ENCODE measurements around the gene PKD1L1. TPM values are rescaled to one million over a fixed set of nuclear protein-coding genes. Genes with fewer than 3 reads are reported as not detected.

PKD1L1 gene
- total and polyA plus RNA-seq, 4 donors: 0.52 to 1.2 TPM; not detected in 2

GRCh38 chr7:47885309-47885986 is 62.8 kb downstream of the PKD1L1 start:
- no peaks in the 10 kb centered on the region for H3K27me3 ChIP-seq (ENCODE audit: control insufficient read depth in 1 of 2, insufficient read depth in 2 of 2, low read length in 1 of 2)
- intact Hi-C loops (cut with DNase I): no loop called here
- H3K4me1 ChIP-seq (ENCODE audit: control insufficient read depth in 1 of 2, insufficient read depth in 2 of 2, low read length in 2 of 2): no peaks in the 10 kb centered on the region
- H3K36me3 ChIP-seq (ENCODE audit: control insufficient read depth in 1 of 2, insufficient read depth in 2 of 2, low read length in 1 of 2): no peaks in the 10 kb centered on the region
- H3K4me3 ChIP-seq (ENCODE audit: low read length in 2 of 2): no peak overlapping the region
- no peak overlapping the region for H3K27ac ChIP-seq (ENCODE audit: low read depth in 1 of 2, low read length in 2 of 2)
- H3K9me3 ChIP-seq (ENCODE audit: control insufficient read depth, low read length): no peaks in the 10 kb centered on the region
- DNase-seq (no peak), ATAC-seq (ENCODE audit: low FRiP score) (no peak)
- WGBS, 2 donors: 87% methylated on average over 10 of the region's 10 CpGs

DNA sequence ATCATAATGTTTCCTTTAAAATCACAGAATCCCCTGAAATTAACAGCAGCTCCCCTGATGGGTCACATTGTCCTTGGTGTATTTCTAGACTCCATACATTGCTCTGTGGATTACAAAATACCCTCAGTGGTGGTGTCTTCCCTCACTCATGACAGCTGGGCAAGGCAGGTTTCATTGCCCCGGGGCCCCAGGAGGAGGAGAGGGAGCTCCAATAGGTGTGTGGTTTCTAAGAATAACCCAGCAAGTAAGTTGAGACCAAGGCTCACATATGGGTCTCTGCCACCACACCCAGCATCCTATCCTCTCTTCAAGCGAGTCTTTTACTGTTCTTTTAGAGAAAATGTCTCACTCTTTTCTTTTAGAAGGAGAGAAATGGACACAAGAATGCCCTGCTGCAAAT is 63.6 kb downstream of the PKD1L1 start:
- Histone ChIP-seq H3K9me3 (ENCODE audit: control insufficient read depth, low read length) (no peaks in the 10 kb centered on the region), H3K27me3 (ENCODE audit: control insufficient read depth in 1 of 2, insufficient read depth in 2 of 2, low read length in 1 of 2) (no peaks in the 10 kb centered on the region), H3K4me3 (ENCODE audit: low read length in 2 of 2) (no peak overlapping the region), H3K36me3 (ENCODE audit: control insufficient read depth in 1 of 2, insufficient read depth in 2 of 2, low read length in 1 of 2) (no peaks in the 10 kb centered on the region), H3K27ac (ENCODE audit: low read depth in 1 of 2, low read length in 2 of 2) (no peak overlapping the region), H3K4me1 (ENCODE audit: control insufficient read depth in 1 of 2, insufficient read depth in 2 of 2, low read length in 2 of 2) (no peaks in the 10 kb centered on the region)
- intact Hi-C loops (cut with DNase I): no loop called here
- DNase-seq (no peak), ATAC-seq (ENCODE audit: low FRiP score) (no peak)
- WGBS, 2 donors: 84 to 88% methylated on average over 2 of the region's 2 CpGs

GRCh38 chr7:47882635-47883034 is 65.6 kb downstream of the PKD1L1 start:
- no peaks in the 10 kb centered on the region for H3K36me3 ChIP-seq (ENCODE audit: control insufficient read depth in 1 of 2, insufficient read depth in 2 of 2, low read length in 1 of 2)

DNA sequence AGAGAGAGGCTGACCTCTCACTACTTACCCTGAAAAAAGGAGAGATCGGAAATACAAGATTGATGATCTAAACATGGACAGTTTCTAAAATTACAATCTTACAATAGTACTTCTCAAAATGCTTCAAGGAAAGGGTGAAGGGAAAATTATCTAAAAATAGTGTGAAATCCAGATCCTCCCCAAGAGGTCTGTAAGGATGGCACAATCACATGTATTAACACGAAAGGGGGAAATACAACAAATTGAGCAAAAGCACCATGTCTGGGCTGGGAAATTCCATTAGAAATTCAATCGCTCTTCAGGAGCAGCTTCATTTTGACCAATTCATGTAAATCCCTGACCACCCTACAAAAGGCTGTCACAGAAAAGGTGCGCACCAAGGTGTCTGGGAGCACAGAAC is 67.0 kb downstream of the PKD1L1 start:
- no peak for DNase-seq
- ATAC-seq (ENCODE audit: low FRiP score): no peak
- Histone ChIP-seq H3K27ac (ENCODE audit: low read depth in 1 of 2, low read length in 2 of 2) (no peak overlapping the region), H3K4me1 (ENCODE audit: control insufficient read depth in 1 of 2, insufficient read depth in 2 of 2, low read length in 2 of 2) (no peaks in the 10 kb centered on the region), H3K27me3 (ENCODE audit: control insufficient read depth in 1 of 2, insufficient read depth in 2 of 2, low read length in 1 of 2) (no peaks in the 10 kb centered on the region), H3K9me3 (ENCODE audit: control insufficient read depth, low read length) (peaks cover 1% of the 10 kb centered on the region), H3K36me3 (ENCODE audit: control insufficient read depth in 1 of 2, insufficient read depth in 2 of 2, low read length in 1 of 2) (no peaks in the 10 kb centered on the region), H3K4me3 (ENCODE audit: low read length in 2 of 2) (no peak overlapping the region)
- intact Hi-C loops (cut with DNase I): no loop called here
- WGBS, 2 donors: 78 to 80% methylated on average over 4 of the region's 4 CpGs

More at GRCh38 chr7:47882635-47883034, 65.6 kb downstream of the PKD1L1 start:
- Histone ChIP-seq H3K9me3 (ENCODE audit: control insufficient read depth, low read length) (peaks cover 1% of the 10 kb centered on the region), H3K27me3 (ENCODE audit: control insufficient read depth in 1 of 2, insufficient read depth in 2 of 2, low read length in 1 of 2) (no peaks in the 10 kb centered on the region), H3K27ac (ENCODE audit: low read depth in 1 of 2, low read length in 2 of 2) (no peak overlapping the region), H3K4me3 (ENCODE audit: low read length in 2 of 2) (no peak overlapping the region), H3K4me1 (ENCODE audit: control insufficient read depth in 1 of 2, insufficient read depth in 2 of 2, low read length in 2 of 2) (no peaks in the 10 kb centered on the region)
- no peak for ATAC-seq (ENCODE audit: low FRiP score)
- WGBS, 2 donors: 82 to 92% methylated on average over 3 of the region's 3 CpGs
- DNase-seq: no peak
- intact Hi-C loops (cut with DNase I): no loop called here

DNA sequence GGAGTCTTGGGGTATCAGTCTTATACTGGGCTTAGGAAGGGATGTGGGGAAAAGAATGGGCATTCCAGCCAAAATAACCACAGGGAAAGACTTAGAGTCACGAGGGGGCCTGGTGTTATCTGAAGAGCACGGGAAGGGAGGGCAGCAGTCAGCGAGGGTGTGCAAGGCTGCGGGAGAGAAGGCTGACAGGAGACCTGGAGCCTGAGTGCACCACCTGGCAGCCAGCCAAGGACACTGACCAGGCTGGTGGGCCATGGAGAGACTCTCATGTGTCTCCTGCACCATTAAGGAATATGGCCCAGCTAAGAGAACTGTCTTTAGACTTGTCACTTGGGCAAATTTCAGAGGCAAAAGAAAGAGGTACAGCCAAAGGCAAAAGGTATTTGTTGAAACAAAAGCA is 69.6 kb downstream of the PKD1L1 start:
- WGBS, 2 donors: 54 to 59% methylated on average over 4 of the region's 4 CpGs
- no peaks in the 10 kb centered on the region for H3K36me3 ChIP-seq (ENCODE audit: control insufficient read depth in 1 of 2, insufficient read depth in 2 of 2, low read length in 1 of 2)
- no peaks in the 10 kb centered on the region for H3K27me3 ChIP-seq (ENCODE audit: control insufficient read depth in 1 of 2, insufficient read depth in 2 of 2, low read length in 1 of 2)
- no peak overlapping the region for H3K4me3 ChIP-seq (ENCODE audit: low read length in 2 of 2)
- H3K9me3 ChIP-seq (ENCODE audit: control insufficient read depth, low read length): peaks cover 1% of the 10 kb centered on the region
- intact Hi-C loops (cut with DNase I): no loop called here
- ATAC-seq (ENCODE audit: low FRiP score) (no peak), DNase-seq (no peak)
- no peaks in the 10 kb centered on the region for H3K4me1 ChIP-seq (ENCODE audit: control insufficient read depth in 1 of 2, insufficient read depth in 2 of 2, low read length in 2 of 2)
- H3K27ac ChIP-seq (ENCODE audit: low read depth in 1 of 2, low read length in 2 of 2): no peak overlapping the region

DNA sequence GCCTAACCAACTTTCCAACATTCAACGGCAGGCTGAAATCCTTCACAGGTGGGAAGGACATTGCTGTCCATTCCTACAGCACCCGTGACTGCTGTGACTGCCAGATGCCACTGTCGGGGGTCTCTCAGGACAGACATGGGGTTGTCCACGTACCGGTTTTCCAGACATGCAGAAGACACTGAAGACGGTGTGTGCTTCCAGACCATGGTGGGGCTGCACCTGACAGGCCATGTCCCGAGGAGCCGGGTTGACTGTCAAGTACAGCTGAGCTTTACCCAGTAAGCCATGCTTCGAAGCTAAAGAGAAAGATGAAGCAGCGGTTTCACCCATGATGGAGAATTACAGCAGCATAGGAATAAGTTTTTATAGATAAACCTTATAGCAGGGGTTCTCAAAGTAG is 70.9 kb downstream of the PKD1L1 start:
- ATAC-seq (ENCODE audit: low FRiP score) (no peak), DNase-seq (no peak)
- H3K9me3 ChIP-seq (ENCODE audit: control insufficient read depth, low read length): peaks cover 1% of the 10 kb centered on the region
- H3K36me3 ChIP-seq (ENCODE audit: control insufficient read depth in 1 of 2, insufficient read depth in 2 of 2, low read length in 1 of 2): no peaks in the 10 kb centered on the region
- intact Hi-C loops (cut with DNase I): no loop called here
- 92 to 95% methylated on average over 10 of the region's 10 CpGs for WGBS, 2 donors
- no peaks in the 10 kb centered on the region for H3K27me3 ChIP-seq (ENCODE audit: control insufficient read depth in 1 of 2, insufficient read depth in 2 of 2, low read length in 1 of 2)
- H3K27ac ChIP-seq (ENCODE audit: low read depth in 1 of 2, low read length in 2 of 2): no peak overlapping the region
- H3K4me1 ChIP-seq (ENCODE audit: control insufficient read depth in 1 of 2, insufficient read depth in 2 of 2, low read length in 2 of 2): no peaks in the 10 kb centered on the region
- H3K4me3 ChIP-seq (ENCODE audit: low read length in 2 of 2): no peak overlapping the region

DNA sequence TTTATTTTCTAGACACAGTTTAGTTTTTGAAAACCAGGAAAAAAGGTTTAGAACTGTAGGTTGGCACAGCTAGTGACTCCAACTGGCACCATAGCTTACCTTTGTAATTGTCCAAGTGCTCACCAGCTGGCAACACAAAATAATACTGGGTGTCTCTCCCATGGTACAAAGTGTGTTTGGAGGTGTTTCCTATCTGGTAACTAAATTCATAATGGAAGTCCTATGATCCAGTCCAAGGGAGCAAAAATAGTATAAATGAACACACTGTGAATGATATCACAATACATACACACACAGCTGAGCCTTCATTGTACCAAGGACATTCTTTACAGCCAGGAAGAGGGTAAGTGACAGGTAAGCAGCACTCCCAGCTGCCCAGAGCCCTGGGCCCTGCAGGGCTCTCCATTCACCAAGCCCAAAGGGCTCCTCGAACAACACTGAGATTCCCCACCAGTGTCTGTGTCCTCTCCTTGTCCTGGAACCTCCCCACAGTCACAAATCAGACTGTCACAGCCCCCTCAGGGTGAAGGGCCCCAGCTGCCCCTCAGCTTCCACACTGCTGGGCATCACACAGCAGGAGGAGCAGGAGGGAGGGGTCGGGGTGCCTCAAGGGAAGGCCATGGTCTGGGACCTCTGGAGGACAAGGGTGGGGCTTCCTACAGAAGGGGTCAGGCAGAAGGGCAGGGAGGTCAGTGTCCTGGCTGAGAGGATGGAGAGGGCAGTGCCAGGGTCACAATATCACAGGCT is 72.1 kb downstream of the PKD1L1 start:
- intact Hi-C loops (cut with DNase I): no loop called here

GRCh38 chr7:47875406-47875805 is 72.9 kb downstream of the PKD1L1 start:
- Histone ChIP-seq H3K9me3 (ENCODE audit: control insufficient read depth, low read length) (peaks cover 4% of the 10 kb centered on the region), H3K4me3 (ENCODE audit: low read length in 2 of 2) (no peak overlapping the region), H3K27me3 (ENCODE audit: control insufficient read depth in 1 of 2, insufficient read depth in 2 of 2, low read length in 1 of 2) (no peaks in the 10 kb centered on the region), H3K27ac (ENCODE audit: low read depth in 1 of 2, low read length in 2 of 2) (no peak overlapping the region), H3K36me3 (ENCODE audit: control insufficient read depth in 1 of 2, insufficient read depth in 2 of 2, low read length in 1 of 2) (no peaks in the 10 kb centered on the region), H3K4me1 (ENCODE audit: control insufficient read depth in 1 of 2, insufficient read depth in 2 of 2, low read length in 2 of 2) (no peaks in the 10 kb centered on the region)
- DNase-seq (no peak), ATAC-seq (ENCODE audit: low FRiP score) (no peak)
- intact Hi-C loops (cut with DNase I): no loop called here

More for the DNA sequence above, 72.1 kb downstream of the PKD1L1 start:
- ATAC-seq (ENCODE audit: low FRiP score): no peak
- Histone ChIP-seq H3K4me3 (ENCODE audit: low read length in 2 of 2) (no peak overlapping the region), H3K27ac (ENCODE audit: low read depth in 1 of 2, low read length in 2 of 2) (no peak overlapping the region), H3K27me3 (ENCODE audit: control insufficient read depth in 1 of 2, insufficient read depth in 2 of 2, low read length in 1 of 2) (no peaks in the 10 kb centered on the region), H3K4me1 (ENCODE audit: control insufficient read depth in 1 of 2, insufficient read depth in 2 of 2, low read length in 2 of 2) (no peaks in the 10 kb centered on the region), H3K36me3 (ENCODE audit: control insufficient read depth in 1 of 2, insufficient read depth in 2 of 2, low read length in 1 of 2) (no peaks in the 10 kb centered on the region), H3K9me3 (ENCODE audit: control insufficient read depth, low read length) (peaks cover 1% of the 10 kb centered on the region)
- WGBS, 2 donors: 82 to 90% methylated on average over 2 of the region's 2 CpGs
- no peak for DNase-seq

DNA sequence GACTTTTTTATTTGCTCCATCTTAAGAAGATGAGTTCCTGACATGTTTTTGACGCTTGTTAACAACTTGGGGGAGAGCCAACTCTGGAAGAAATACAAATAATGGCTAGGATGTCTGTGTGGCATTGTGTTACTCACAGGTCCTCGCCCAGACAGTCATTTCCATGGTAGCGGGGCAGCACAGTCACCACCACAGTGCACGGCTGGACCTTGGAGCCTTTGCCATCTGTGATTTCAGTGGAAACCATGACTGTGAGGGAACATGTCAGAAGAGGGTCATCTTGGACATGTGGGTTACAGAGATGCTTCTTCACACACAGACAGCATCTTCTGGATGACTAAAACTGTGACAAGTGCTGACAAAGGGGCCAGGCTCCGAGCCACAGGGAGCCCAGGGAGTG is 74.5 kb downstream of the PKD1L1 start:
- 83 to 89% methylated on average over 5 of the region's 5 CpGs for WGBS, 2 donors
- DNase-seq: no peak
- no peak overlapping the region for H3K27ac ChIP-seq (ENCODE audit: low read depth in 1 of 2, low read length in 2 of 2)

More for the DNA sequence above, 74.5 kb downstream of the PKD1L1 start:
- ATAC-seq (ENCODE audit: low FRiP score): no peak
- Histone ChIP-seq H3K9me3 (ENCODE audit: control insufficient read depth, low read length) (peaks cover 4% of the 10 kb centered on the region), H3K4me3 (ENCODE audit: low read length in 2 of 2) (no peak overlapping the region), H3K27me3 (ENCODE audit: control insufficient read depth in 1 of 2, insufficient read depth in 2 of 2, low read length in 1 of 2) (no peaks in the 10 kb centered on the region), H3K36me3 (ENCODE audit: control insufficient read depth in 1 of 2, insufficient read depth in 2 of 2, low read length in 1 of 2) (no peaks in the 10 kb centered on the region), H3K4me1 (ENCODE audit: control insufficient read depth in 1 of 2, insufficient read depth in 2 of 2, low read length in 2 of 2) (no peaks in the 10 kb centered on the region)
- intact Hi-C loops (cut with DNase I): no loop called here
